Measurements from ENCODE around the gene TMEM253. TPM values are rescaled to one million over a fixed set of nuclear protein-coding genes. Genes with fewer than 3 reads are reported as not detected.

TMEM253 gene
- total and polyA plus RNA-seq, 9 of the 15 experiments (the other 6 are each of a cell fraction or from before 2014, with no cell fraction given): 0.11 to 0.61 (median 0.26) TPM; not detected in 3

DNA sequence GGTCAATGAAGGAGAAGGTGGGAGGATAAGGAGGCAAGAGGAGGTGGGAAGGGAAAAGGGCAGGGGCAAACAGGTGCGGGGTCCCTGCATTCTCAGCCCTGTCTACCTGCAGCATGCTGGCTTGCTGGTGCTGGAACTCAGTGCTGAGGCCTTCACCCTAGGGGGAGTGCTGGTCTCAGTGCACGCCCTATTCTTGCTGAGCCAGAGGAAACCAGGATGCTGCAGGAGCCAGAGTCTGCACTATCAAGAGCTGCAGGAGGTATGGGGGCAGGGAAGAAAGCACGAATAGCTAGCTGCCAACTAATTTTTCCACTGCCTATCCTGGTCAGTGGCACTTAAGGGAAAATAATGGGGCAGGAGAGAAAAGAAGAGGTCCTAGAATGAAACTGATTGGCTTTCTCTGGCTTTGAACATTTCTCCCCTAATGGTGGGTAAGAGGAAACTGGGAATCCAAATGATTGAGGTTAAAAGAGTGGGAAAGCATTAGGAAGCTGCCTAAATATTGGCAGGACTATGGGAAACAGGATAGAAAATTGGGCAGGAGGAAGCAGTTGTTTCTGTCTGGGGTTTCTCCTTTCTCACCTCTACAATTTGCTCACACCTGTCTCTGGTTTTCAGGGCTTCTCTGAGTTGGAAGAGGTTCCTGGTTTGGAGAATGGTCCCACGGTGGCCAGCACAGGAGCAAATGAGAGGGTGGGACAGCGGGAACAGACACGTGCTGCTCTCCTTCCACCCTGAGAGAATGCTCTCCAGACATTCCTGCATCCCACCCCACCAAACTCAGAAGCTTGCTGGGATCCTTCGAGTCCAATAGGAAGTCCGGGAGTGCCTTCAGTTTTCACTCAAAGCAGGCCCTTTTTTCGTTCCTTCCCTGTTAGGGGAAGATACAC lies 1.9 kb downstream of the TMEM253 start (continued):
- no peak for TF ChIP-seq CREB3 (tag; conservative IDR thresholded peaks at IDR 0.05; ENCODE audit: low read depth)
- TF ChIP-seq, protein P1, sequence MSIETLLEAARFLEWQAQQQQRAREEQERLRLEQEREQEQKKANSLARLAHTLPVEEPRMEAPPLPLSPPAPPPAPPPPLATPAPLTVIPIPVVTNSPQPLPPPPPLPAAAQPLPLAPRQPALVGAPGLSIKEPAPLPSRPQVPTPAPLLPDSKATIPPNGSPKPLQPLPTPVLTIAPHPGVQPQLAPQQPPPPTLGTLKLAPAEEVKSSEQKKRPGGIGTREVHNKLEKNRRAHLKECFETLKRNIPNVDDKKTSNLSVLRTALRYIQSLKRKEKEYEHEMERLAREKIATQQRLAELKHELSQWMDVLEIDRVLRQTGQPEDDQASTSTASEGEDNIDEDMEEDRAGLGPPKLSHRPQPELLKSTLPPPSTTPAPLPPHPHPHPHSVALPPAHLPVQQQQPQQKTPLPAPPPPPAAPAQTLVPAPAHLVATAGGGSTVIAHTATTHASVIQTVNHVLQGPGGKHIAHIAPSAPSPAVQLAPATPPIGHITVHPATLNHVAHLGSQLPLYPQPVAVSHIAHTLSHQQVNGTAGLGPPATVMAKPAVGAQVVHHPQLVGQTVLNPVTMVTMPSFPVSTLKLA (conservative IDR thresholded peaks at IDR 0.05): no peak
- no peak for TF ChIP-seq MYBL2 (IDR thresholded peaks at IDR 0.05; ENCODE audit: low read depth)
- TF ChIP-seq MYBL2 (CRISPR knock-in tag; IDR thresholded peaks at IDR 0.05; ENCODE audit: borderline replicate concordance): no peak
- TF ChIP-seq, protein P2, sequence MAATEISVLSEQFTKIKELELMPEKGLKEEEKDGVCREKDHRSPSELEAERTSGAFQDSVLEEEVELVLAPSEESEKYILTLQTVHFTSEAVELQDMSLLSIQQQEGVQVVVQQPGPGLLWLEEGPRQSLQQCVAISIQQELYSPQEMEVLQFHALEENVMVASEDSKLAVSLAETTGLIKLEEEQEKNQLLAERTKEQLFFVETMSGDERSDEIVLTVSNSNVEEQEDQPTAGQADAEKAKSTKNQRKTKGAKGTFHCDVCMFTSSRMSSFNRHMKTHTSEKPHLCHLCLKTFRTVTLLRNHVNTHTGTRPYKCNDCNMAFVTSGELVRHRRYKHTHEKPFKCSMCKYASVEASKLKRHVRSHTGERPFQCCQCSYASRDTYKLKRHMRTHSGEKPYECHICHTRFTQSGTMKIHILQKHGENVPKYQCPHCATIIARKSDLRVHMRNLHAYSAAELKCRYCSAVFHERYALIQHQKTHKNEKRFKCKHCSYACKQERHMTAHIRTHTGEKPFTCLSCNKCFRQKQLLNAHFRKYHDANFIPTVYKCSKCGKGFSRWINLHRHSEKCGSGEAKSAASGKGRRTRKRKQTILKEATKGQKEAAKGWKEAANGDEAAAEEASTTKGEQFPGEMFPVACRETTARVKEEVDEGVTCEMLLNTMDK (IDR thresholded peaks at IDR 0.05; ENCODE audit: borderline replicate concordance, insufficient read depth, low read depth, low read length, poor library complexity, severe bottlenecking): peak; percentile 28
- no peak for TF ChIP-seq KHSRP (IDR thresholded peaks at IDR 0.05)
- no peak for TF ChIP-seq ETV6 (IDR thresholded peaks at IDR 0.05; ENCODE audit: borderline replicate concordance in 1 of 2, low read depth in 2 of 2, low read length in 1 of 2)
- no peak for TF ChIP-seq ETV6 (CRISPR knock-in tag; IDR thresholded peaks at IDR 0.05; ENCODE audit: borderline replicate concordance)
- TF ChIP-seq CBX8 (IDR thresholded peaks at IDR 0.05; ENCODE audit: borderline replicate concordance, extremely low read depth, low read depth, low read length, poor library complexity, severe bottlenecking): no peak
- no peak for TF ChIP-seq HNRNPL (IDR thresholded peaks at IDR 0.05; ENCODE audit: low read depth, low read length)
- no peak for TF ChIP-seq MITF (IDR thresholded peaks at IDR 0.05)
- peak; percentile 24; the same call in 1 of the 2 replicates for TF ChIP-seq ZNF316 (IDR thresholded peaks at IDR 0.05)
- 0 out of 4 replicates have a peak, but pooled peaks of 1 of the 2 experiments have one; percentile 36 for TF ChIP-seq SIN3A (IDR thresholded peaks at IDR 0.05; ENCODE audit: borderline replicate concordance in 2 of 2, control insufficient read depth in 1 of 2, low read depth in 2 of 2, low read length in 2 of 2)
- TF ChIP-seq ARID1B (IDR thresholded peaks at IDR 0.05): peak; percentile 12; the same call in 1 of the 2 replicates
- TF ChIP-seq ZNF3 (CRISPR knock-in tag; IDR thresholded peaks at IDR 0.05): no peak
- no peak for TF ChIP-seq ZNF583 (CRISPR knock-in tag; IDR thresholded peaks at IDR 0.05)
- 0 out of 2 replicates have a peak, but pooled peaks have one; percentile 23 for TF ChIP-seq MYC (IDR thresholded peaks at IDR 0.05; ENCODE audit: low read depth, low read length)
- no peak for TF ChIP-seq MYC (CRISPR knock-in tag; IDR thresholded peaks at IDR 0.05; ENCODE audit: borderline replicate concordance, low read depth)
- TF ChIP-seq PHB (CRISPR knock-in tag; IDR thresholded peaks at IDR 0.05): no peak
- no peak for TF ChIP-seq NFATC3 (IDR thresholded peaks at IDR 0.05)
- TF ChIP-seq EP300 (IDR thresholded peaks at IDR 0.05; ENCODE audit: low read length): no peak

All from K562 (cell line).